HepG2 (cell line): ENCODE measurements around the gene PSMC3IP. TPM values are rescaled to one million over a fixed set of nuclear protein-coding genes. Genes with fewer than 3 reads are reported as not detected.
A peak's percentile ranks its signal among the peaks of the same experiment; 100 is the strongest.

Source experiments
- ATAC-seq: fragments of 200-7000 bp; cut with Tn5 transposase; 3 replicates; pipeline ENCODE4 v1.9.1; 2020; ENCODE audit warnings: mild to moderate bottlenecking, moderate library complexity
- BruUV-seq: library from RNA; stranded (reverse); fragments of 400-500 nt; replicated peaks from 2 replicates; lab custom pipeline; 2021; lab: Mats Ljungman, UMichigan
- CTCF ChIA-PET: fragments of 300-600 bp; formaldehyde crosslinking; extraction: SDS; loops from one replicate; lab custom pipeline; 2021; ENCODE audit warnings: low total read pairs, inconsistent platforms, low intra/inter-chr PET ratio; lab: Yijun Ruan, JAX
- POLR2A ChIA-PET: fragments of 350-600 bp; sonication (Branson Sonifier 250); formaldehyde crosslinking; loops from one replicate; lab custom pipeline; 2020; ENCODE audit warnings: antibody characterized with exemption, inconsistent platforms; lab: Yijun Ruan, JAX
- DNase-seq: peaks from one replicate; pipeline ENCODE4 v3.0.0-alpha.2; 2015; ENCODE audit warnings: low spot score
- FAIRE-seq: peaks from 3 replicates; lab custom pipeline; 2011; peaks lifted over from hg19 to GRCh38; lab: Jason Lieb, UNC
- H2AFZ ChIP-seq: one replicate; pipeline ENCODE4 v1.6.1; 2011; ENCODE audit warnings: low read length, inconsistent platforms
- H3K27ac ChIP-seq: fragments of 300-600 bp; 3 replicates; pipeline ENCODE4 v1.8.0; 2011; ENCODE audit warnings: mixed run types, mild to moderate bottlenecking, mixed read lengths, low read length, inconsistent platforms; ENCODE audit not compliant: insufficient read depth; ENCODE audit errors: extremely low read length
- H3K27me3 ChIP-seq, 2 experiments: fragments of 200-600 bp in 1 of 2; 2 replicates in 1 of 2; 3 replicates in 1 of 2; pipeline versions ENCODE4 v1.6.0 to v1.8.0; 2011; ENCODE audit warnings: low read length in 2 of 2, mild to moderate bottlenecking in 2 of 2, moderate library complexity in 2 of 2, inconsistent platforms in 1 of 2; ENCODE audit not compliant: insufficient read depth in 2 of 2, control insufficient read depth in 1 of 2
- H3K36me3 ChIP-seq, 2 experiments: fragments of 200-600 bp in 1 of 2; replicated peaks in 1 of 2; 2 replicates in 1 of 2; 3 replicates in 1 of 2; pipeline versions ENCODE4 v1.5.1 to v1.8.0; 2011; ENCODE audit warnings: low read length in 2 of 2, inconsistent platforms in 1 of 2; ENCODE audit not compliant: insufficient read depth in 2 of 2, control insufficient read depth in 1 of 2
- H3K4me1 ChIP-seq: 2 replicates; pipeline ENCODE4 v1.5.1; 2012; ENCODE audit warnings: low read length, inconsistent platforms; ENCODE audit not compliant: insufficient read depth
- H3K4me2 ChIP-seq: 2 replicates; pipeline ENCODE4 v1.6.0; 2011; ENCODE audit warnings: low read depth, low read length, inconsistent platforms
- H3K4me3 ChIP-seq, 3 experiments: fragments of 200-600 bp in 1 of 3; sonication (generic), shearing (Covaris generic) in 1 of 3; replicated peaks in 1 of 3; 2 replicates each; pipeline ENCODE4 v1.5.1; 2011 to 2016; ENCODE audit warnings: low read length in 3 of 3, inconsistent platforms in 2 of 3, low read depth in 2 of 3, mild to moderate bottlenecking in 2 of 3, control low read depth in 1 of 3, mixed read lengths in 1 of 3; ENCODE audit not compliant: insufficient read depth in 1 of 3
- H3K79me2 ChIP-seq: one replicate; pipeline ENCODE4 v1.6.1; 2011; ENCODE audit warnings: low read length, inconsistent platforms; ENCODE audit not compliant: insufficient read depth
- H3K9ac ChIP-seq: 2 replicates; pipeline ENCODE4 v1.6.0; 2011; ENCODE audit warnings: mild to moderate bottlenecking, low read depth, low read length, inconsistent platforms; ENCODE audit not compliant: insufficient read depth
- H3K9me3 ChIP-seq: 2 replicates; pipeline ENCODE4 v1.5.1; 2012; ENCODE audit warnings: mild to moderate bottlenecking, low read length
- H4K20me1 ChIP-seq: 2 replicates; pipeline ENCODE4 v1.6.0; 2011; ENCODE audit warnings: inconsistent platforms, mild to moderate bottlenecking, low read length, moderate library complexity; ENCODE audit not compliant: insufficient read depth
- HMGXB4 ChIP-seq, 2 experiments: sonication (generic) in 1 of 2; formaldehyde crosslinking in 1 of 2; IDR thresholded peaks; 2 replicates each; pipeline versions ENCODE4 v1.4.0 to v1.6.1; 2018 to 2020; ENCODE audit warnings: missing genetic modification reagents in 2 of 2, borderline replicate concordance in 1 of 2, low read depth in 1 of 2, mild to moderate bottlenecking in 1 of 2, missing biosample characterization in 1 of 2
- JDP2 ChIP-seq: sonication (generic); formaldehyde crosslinking; IDR thresholded peaks from 2 replicates; pipeline ENCODE4 v1.8.1; 2022; ENCODE audit warnings: missing genetic modification reagents, borderline replicate concordance
- KDM5B ChIP-seq: sonication (generic); formaldehyde crosslinking; IDR thresholded peaks from 2 replicates; pipeline ENCODE4 v1.4.0; 2020; ENCODE audit warnings: missing genetic modification reagents, mild to moderate bottlenecking, borderline replicate concordance
- MLX ChIP-seq: IDR thresholded peaks from 2 replicates; pipeline ENCODE4 v1.6.1; 2016
- PRDM15 ChIP-seq: sonication (generic); formaldehyde crosslinking; IDR thresholded peaks from 2 replicates; pipeline ENCODE4 v1.4.0; 2020; ENCODE audit warnings: missing genetic modification reagents
- PRMT3 ChIP-seq: sonication (generic); formaldehyde crosslinking; IDR thresholded peaks from 2 replicates; pipeline ENCODE4 v1.8.1; 2022; ENCODE audit warnings: low read depth, mild to moderate bottlenecking, moderate library complexity, missing genetic modification reagents, borderline replicate concordance
- REXO4 ChIP-seq: sonication (generic); formaldehyde crosslinking; IDR thresholded peaks from 2 replicates; pipeline ENCODE4 v1.8.0; 2022; ENCODE audit warnings: missing genetic modification reagents, mild to moderate bottlenecking, borderline replicate concordance
- SRF ChIP-seq: IDR thresholded peaks from 2 replicates; pipeline ENCODE4 v1.6.1; 2011; ENCODE audit warnings: mild to moderate bottlenecking, low read depth, low read length, moderate library complexity
- ZBTB4 ChIP-seq: sonication (generic); formaldehyde crosslinking; IDR thresholded peaks from 2 replicates; pipeline ENCODE4 v1.4.0; 2020; ENCODE audit warnings: missing genetic modification reagents, mild to moderate bottlenecking, borderline replicate concordance
- ZKSCAN5 ChIP-seq: sonication (generic); formaldehyde crosslinking; IDR thresholded peaks from 2 replicates; pipeline ENCODE4 v1.5.1; 2020; ENCODE audit warnings: mild to moderate bottlenecking, missing genetic modification reagents
- ZNF329 ChIP-seq: sonication (generic); formaldehyde crosslinking; IDR thresholded peaks from 2 replicates; pipeline ENCODE4 v1.9.0; 2021; ENCODE audit warnings: low read depth, mild to moderate bottlenecking, missing genetic modification reagents
- WGBS: methylation state at CpG from one replicate; pipeline ENCODE4 v1.1.6; 2017; ENCODE audit warnings: low lambda C conversion rate; 5-methylcytosine and 5-hydroxymethylcytosine counted together
- in situ Hi-C: cut with HindIII; loops from 2 replicates; pipeline ENCODE4 v1.10.0; 2017; ENCODE audit warnings: low pct_unique_long_range_greater_than_20kb; ENCODE audit not compliant: extremely low pct_ligation_motif_present
- intact Hi-C: fragments of 100-400 bp; cut with micrococcal nuclease; formaldehyde crosslinking; loops from one replicate; pipeline ENCODE4 v1.10.0; 2022; ENCODE audit not compliant: unreplicated experiment
- polyA plus RNA-seq, 8 experiments: library from polyadenylated mRNA; depleted of rRNA in 3 of 8; stranded (reverse) in 7 of 8; unstranded in 1 of 8; fragments of >200 nt; fragmentation: Illumina TruSeq in 4 of 8; extraction: Trizol in 4 of 8; gene quantifications; 2 replicates each; pipeline versions ENCODE4 v1.2.1 to v1.2.3, GENCODE V29; 2011 to 2016; ENCODE audit warnings: low read depth in 4 of 8, missing spikeins in 1 of 8, mixed read lengths in 1 of 8; ENCODE audit not compliant: insufficient read depth in 1 of 8
- total RNA-seq, 5 experiments: library from RNA; depleted of rRNA; stranded (reverse); fragments of >200 nt; fragmentation: Illumina TruSeq; extraction: Trizol; gene quantifications; 2 replicates each; pipeline ENCODE4 v1.2.3, GENCODE V29; 2016; ENCODE audit warnings: low read depth in 1 of 5

The PSMC3IP gene
- total and polyA plus RNA-seq, 2 of the 13 experiments (the other 11 are each of a cell fraction or from before 2014, with no cell fraction given), result 6.5 to 22.4 TPM

GRCh38 chr17:42554250-42555121 lies 23.0 kb downstream of the PSMC3IP start:
- CTCF ChIA-PET, result interaction anchor here (0.9 kb wide), 1 partner anchor 27 kb away, joined by 3 read pairs; no protein-coding TSS in a partner anchor
- Histone ChIP-seq H3K9ac (peak overlapping the region; percentile 97), H3K79me2 (peaks cover 18% of the 10 kb centered on the region), H3K4me3 (peak overlapping the region; percentile 88 to 100 (median 94)), H3K36me3 (no peaks in the 10 kb centered on the region), H3K27ac (peak overlapping the region; percentile 87), H4K20me1 (no peaks in the 10 kb centered on the region), H3K4me1 (peaks cover 52% of the 10 kb centered on the region), H2AFZ (no peak overlapping the region), H3K9me3 (no peaks in the 10 kb centered on the region), H3K27me3 (no peaks in the 10 kb centered on the region; a peak in 1 of 5 replicates), H3K4me2 (peak overlapping the region; percentile 100)
- ATAC-seq, result peak; percentile 81
- BruUV-seq, result TSS peak; percentile 75
- WGBS, result 3% methylated on average over 25 of the region's 82 CpGs
- intact Hi-C loops (no loop called here), in situ Hi-C loops (no loop called here)
- POLR2A ChIA-PET, result interaction anchor here (0.5 to 4.4 kb wide), 14 partner anchors 9 to 166 kb away, joined by 3 to 80 read pairs (median 9); partner anchors contain the start of genes COASY, MLX, NAGLU and PLEKHH3
- peak; percentile 4 for FAIRE-seq
- DNase-seq, result peak; percentile 86
- peak; percentile 64; the same call in 1 of the 2 replicates for TF ChIP-seq JDP2 (CRISPR knock-in tag)
- TF ChIP-seq PRDM15 (CRISPR knock-in tag), result no peak; the same call in 1 of the 2 replicates
- TF ChIP-seq SRF, result no peak
- peak; percentile 93 for TF ChIP-seq KDM5B (CRISPR knock-in tag)
- peak; percentile 86; the same call in 1 of the 2 replicates for TF ChIP-seq ZKSCAN5 (CRISPR knock-in tag)
- peak; percentile 87 to 97; a peak in 3 of 4 replicates for TF ChIP-seq HMGXB4 (CRISPR knock-in tag; IDR thresholded peaks at IDR 0.05; ENCODE audit: borderline replicate concordance in 1 of 2, low read depth in 1 of 2)
- 0 out of 2 replicates have a peak, but pooled peaks have one; percentile 42 for TF ChIP-seq ZBTB4 (CRISPR knock-in tag)
- 0 out of 2 replicates have a peak, but pooled peaks have one; percentile 57 for TF ChIP-seq ZNF329
- peak; percentile 26; the same call in 1 of the 2 replicates for TF ChIP-seq PRMT3 (CRISPR knock-in tag)
- TF ChIP-seq REXO4 (CRISPR knock-in tag), result 0 out of 2 replicates have a peak, but pooled peaks have one; percentile 11
- TF ChIP-seq MLX (CRISPR knock-in tag), result peak; percentile 49
